Activated CD8-positive, alpha-beta memory T cell treated with anti-CD3 and anti-CD28 coated beads, Interleukin-2, amount 10 ng/mL, durations not matched to agents 7 days and 5 days (primary cell): Measurements from ENCODE around the gene DOK5. TPM values are rescaled to one million over a fixed set of nuclear protein-coding genes. Genes with fewer than 3 reads are reported as not detected.

Source experiments
- ATAC-seq: fragments of 150-1000 bp; cut with Tn5 transposase; one replicate; pipeline ENCODE4 v1.10.0; 2021; ENCODE audit warnings: moderate library complexity
- CTCF ChIA-PET: fragments of 350-600 bp; sonication (Branson Sonifier 250); formaldehyde crosslinking; loops from one replicate; lab custom pipeline; 2021; ENCODE audit warnings: antibody characterized with exemption; lab: Charles Lee
- DNase-seq: peaks from one replicate; pipeline ENCODE4 v3.0.0-alpha.2; 2020
- H3K27ac Mint-ChIP-seq: one replicate; pipeline ENCODE4 v1.8.0; 2021; ENCODE audit warnings: mild to moderate bottlenecking, mixed read lengths
- H3K27me3 Mint-ChIP-seq: one replicate; pipeline ENCODE4 v1.8.0; 2021; ENCODE audit warnings: mixed read lengths
- H3K36me3 Mint-ChIP-seq: one replicate; pipeline ENCODE4 v1.8.0; 2021; ENCODE audit warnings: mild to moderate bottlenecking, mixed read lengths
- H3K4me1 Mint-ChIP-seq: one replicate; pipeline ENCODE4 v1.8.0; 2021; ENCODE audit warnings: mixed read lengths
- H3K4me3 Mint-ChIP-seq: one replicate; pipeline ENCODE4 v1.8.0; 2021; ENCODE audit warnings: mild to moderate bottlenecking, moderate library complexity, mixed read lengths
- H3K9me3 Mint-ChIP-seq: one replicate; pipeline ENCODE4 v1.8.0; 2022; ENCODE audit warnings: low read depth, mixed read lengths
- total RNA-seq, 2 experiments: library from RNA; stranded (reverse); gene quantifications; one replicate each; pipeline ENCODE4 v1.2.3, GENCODE V29; 2021

Gene DOK5
- total RNA-seq, 2 experiments from 2014 or later, result 4.4 TPM; not detected in 1

DNA sequence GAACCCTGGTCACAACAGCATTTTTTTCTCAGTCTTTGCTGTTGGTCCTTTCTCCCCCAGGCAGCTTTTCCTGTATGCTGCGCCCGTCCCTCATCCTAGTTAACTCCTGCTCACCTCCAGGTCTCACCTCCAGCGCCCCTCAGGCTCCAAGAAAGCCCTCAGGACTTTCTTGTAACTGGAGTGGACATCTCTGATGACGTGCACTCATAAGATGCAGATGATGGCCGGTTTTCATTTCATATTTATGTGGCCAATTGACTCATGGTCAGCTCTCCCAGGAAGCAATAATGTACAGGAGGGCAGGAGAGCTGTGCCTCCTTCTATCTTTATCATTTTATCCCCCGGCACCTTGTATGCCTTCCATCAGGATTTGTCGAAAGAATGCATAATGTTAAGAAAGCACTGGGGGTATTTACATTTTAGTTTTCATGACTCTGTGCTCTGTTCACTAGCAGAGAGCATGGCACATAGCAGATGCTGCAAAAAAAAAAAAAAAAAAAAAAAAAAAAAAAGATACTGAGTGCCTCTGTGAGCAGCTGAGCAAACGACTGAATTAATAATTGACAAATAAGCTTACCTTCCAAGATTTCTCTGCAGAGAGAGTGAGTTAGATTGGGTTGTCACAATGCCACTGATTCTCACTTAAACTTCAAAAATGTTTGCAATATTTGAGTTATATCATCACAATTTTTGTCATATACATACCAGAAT, 170.2 kb downstream of the DOK5 start:
- H3K27me3 Mint-ChIP-seq, result peaks cover 3% of the 10 kb centered on the region
- CTCF ChIA-PET, result interaction anchor here (0.8 to 3.1 kb wide), 3 partner anchors 423 to 542 kb away, joined by 3 to 12 read pairs (median 5); partner anchors contain the start of gene PFDN4
- no peaks in the 10 kb centered on the region for H3K9me3 Mint-ChIP-seq
- no peak for DNase-seq
- H3K4me1 Mint-ChIP-seq, result no peaks in the 10 kb centered on the region
- H3K36me3 Mint-ChIP-seq, result no peaks in the 10 kb centered on the region
- no peak overlapping the region for H3K4me3 Mint-ChIP-seq
- no peak for ATAC-seq
- no peak overlapping the region for H3K27ac Mint-ChIP-seq

DNA sequence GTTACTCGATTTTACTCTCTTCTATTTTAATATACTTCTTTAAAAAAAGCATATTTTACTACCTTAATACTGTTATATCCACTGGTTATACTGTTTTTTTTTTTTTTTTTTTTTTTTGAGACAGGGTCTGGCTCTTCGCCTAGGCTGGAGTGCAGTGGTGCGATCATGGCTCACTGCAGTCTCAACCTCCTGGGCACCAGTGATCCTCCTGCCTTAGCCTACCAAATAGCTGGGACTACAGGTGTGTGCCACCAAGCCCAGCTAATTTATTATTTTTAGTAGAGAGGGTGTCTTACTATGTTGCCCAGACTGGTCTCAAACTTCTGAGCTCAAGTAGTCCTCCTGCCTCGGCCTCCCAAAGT, 170.7 kb downstream of the DOK5 start:
- no peaks in the 10 kb centered on the region for H3K36me3 Mint-ChIP-seq
- no peak for ATAC-seq
- H3K4me1 Mint-ChIP-seq, result no peaks in the 10 kb centered on the region
- H3K9me3 Mint-ChIP-seq, result no peaks in the 10 kb centered on the region
- CTCF ChIA-PET, result interaction anchor here (0.8 to 3.1 kb wide), 2 partner anchors 423 to 543 kb away, joined by 3 to 12 read pairs; no protein-coding TSS in a partner anchor
- no peak for DNase-seq
- H3K27ac Mint-ChIP-seq, result no peak overlapping the region
- no peak overlapping the region for H3K4me3 Mint-ChIP-seq
- peaks cover 5% of the 10 kb centered on the region for H3K27me3 Mint-ChIP-seq

DNA sequence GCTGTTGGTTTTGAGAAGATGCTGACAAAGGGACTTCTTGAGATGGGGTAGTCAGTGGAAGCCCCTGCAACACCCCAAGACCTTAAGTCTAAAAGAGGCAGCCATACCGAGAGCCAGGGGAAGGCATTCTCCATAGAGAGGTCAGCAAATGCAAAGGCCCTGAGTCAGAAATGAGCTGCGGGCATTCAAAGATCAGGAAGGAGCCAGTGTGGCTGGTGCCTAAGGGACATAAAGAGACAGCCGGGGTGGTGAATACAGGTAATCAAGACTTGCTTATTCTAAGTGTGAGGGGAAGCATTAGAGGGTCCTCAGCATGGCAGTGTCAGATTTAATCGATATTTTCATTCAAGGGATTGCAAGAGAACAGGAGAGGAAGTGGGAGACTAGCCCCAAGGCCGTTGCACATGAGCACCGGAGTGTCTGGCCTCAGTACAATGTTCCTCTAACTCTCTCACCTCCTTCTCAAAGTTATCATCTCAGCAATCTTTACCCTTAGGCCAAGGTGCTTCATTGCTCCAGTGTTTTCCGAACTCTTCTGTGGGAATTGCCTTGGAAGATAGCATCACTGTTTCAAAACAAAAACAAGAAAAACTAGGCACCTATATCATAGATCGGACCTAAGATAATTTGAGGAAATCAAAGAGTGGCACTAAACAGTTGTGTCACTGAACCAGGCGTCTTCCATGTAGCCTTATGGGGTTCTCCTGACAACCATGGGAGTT, 173.2 kb downstream of the DOK5 start:
- no peaks in the 10 kb centered on the region for H3K9me3 Mint-ChIP-seq
- no peak overlapping the region for H3K4me3 Mint-ChIP-seq
- DNase-seq (no peak), ATAC-seq (no peak)
- no peaks in the 10 kb centered on the region for H3K36me3 Mint-ChIP-seq
- CTCF ChIA-PET, result interaction anchor here (1.0 to 1.5 kb wide), 5 partner anchors 16 to 554 kb away, joined by 3 to 6 read pairs (median 4); partner anchors contain the start of gene PFDN4
- no peaks in the 10 kb centered on the region for H3K4me1 Mint-ChIP-seq
- H3K27ac Mint-ChIP-seq, result no peak overlapping the region
- H3K27me3 Mint-ChIP-seq, result peaks cover 7% of the 10 kb centered on the region

GRCh38 chr20:54649511-54649962, 174.1 kb downstream of the DOK5 start:
- Mint-ChIP-seq H3K27ac (no peak overlapping the region), H3K4me1 (no peaks in the 10 kb centered on the region), H3K27me3 (peaks cover 7% of the 10 kb centered on the region), H3K9me3 (no peaks in the 10 kb centered on the region), H3K4me3 (no peak overlapping the region), H3K36me3 (no peaks in the 10 kb centered on the region)
- CTCF ChIA-PET, result no interaction called here
- DNase-seq (peak; percentile 71), ATAC-seq (peak; percentile 30)

DNA sequence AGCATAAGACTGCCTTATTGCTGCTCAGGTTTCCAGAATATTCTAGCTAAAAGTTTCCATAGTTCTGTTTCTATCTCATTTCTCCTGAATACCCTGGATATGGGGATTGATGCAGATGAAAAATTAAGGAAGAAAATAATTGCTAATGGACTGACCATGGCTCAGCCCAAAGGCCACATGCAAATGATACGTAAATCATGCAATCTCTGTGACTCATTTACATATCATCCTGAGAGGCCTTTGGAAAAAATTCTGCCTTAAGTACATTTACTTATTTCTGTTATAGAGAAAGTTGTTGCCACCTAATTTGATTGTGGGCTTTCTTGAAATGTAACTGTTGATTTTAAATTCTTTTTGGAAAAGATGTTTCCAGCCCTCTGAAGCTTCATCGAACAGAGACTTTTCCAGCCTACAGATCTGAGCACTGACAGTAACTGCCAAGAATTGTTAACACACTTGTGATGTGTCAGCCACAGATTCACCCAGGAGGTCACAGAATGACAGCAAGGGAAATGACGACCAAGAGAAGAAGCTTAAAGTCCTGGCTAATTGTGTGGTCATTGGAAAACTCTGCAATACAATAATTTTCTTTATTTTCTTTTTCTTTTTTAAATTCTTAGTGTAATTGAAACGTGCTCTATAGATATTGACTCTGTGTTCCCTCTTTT, 174.8 kb downstream of the DOK5 start:
- Mint-ChIP-seq H3K4me1 (no peaks in the 10 kb centered on the region), H3K36me3 (no peaks in the 10 kb centered on the region), H3K4me3 (no peak overlapping the region), H3K27me3 (peaks cover 7% of the 10 kb centered on the region), H3K9me3 (no peaks in the 10 kb centered on the region), H3K27ac (no peak overlapping the region)
- DNase-seq (no peak), ATAC-seq (no peak)
- CTCF ChIA-PET, result no interaction called here

DNA sequence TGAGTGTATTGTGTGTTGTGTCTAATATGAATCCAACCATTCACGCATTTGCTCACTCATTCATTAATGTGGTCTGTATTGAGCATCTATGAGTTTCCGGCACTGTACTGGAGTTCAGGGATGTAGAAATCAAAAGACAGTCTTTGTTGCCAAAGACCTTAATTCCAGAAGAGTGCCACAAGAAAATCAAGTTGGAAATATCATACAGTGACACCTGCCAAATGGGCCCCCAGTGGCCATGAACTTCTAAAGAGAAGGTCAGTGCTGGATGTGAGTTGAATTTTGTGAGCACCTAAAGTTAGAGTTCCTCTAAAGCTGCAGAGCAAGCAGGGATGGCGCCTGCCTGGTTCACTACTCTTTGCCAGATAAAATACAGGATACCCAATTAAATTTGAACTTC, 175.9 kb downstream of the DOK5 start:
- H3K9me3 Mint-ChIP-seq, result no peaks in the 10 kb centered on the region
- H3K36me3 Mint-ChIP-seq, result no peaks in the 10 kb centered on the region
- H3K27me3 Mint-ChIP-seq, result peaks cover 7% of the 10 kb centered on the region
- CTCF ChIA-PET, result interaction anchor here (1.2 kb wide), 1 partner anchor 8 kb away, joined by 5 read pairs; no protein-coding TSS in a partner anchor
- H3K27ac Mint-ChIP-seq, result no peak overlapping the region
- no peak overlapping the region for H3K4me3 Mint-ChIP-seq
- ATAC-seq, result no peak
- DNase-seq, result no peak
- H3K4me1 Mint-ChIP-seq, result no peaks in the 10 kb centered on the region

GRCh38 chr20:54654450-54654849, 179.1 kb downstream of the DOK5 start:
- no peaks in the 10 kb centered on the region for H3K4me1 Mint-ChIP-seq

GRCh38 chr20:54657268-54657826, 182.0 kb downstream of the DOK5 start:
- Mint-ChIP-seq H3K9me3 (no peaks in the 10 kb centered on the region), H3K27me3 (no peaks in the 10 kb centered on the region), H3K36me3 (no peaks in the 10 kb centered on the region), H3K4me1 (no peaks in the 10 kb centered on the region), H3K27ac (no peak overlapping the region), H3K4me3 (no peak overlapping the region)
- CTCF ChIA-PET, result interaction anchor here (1.1 to 1.7 kb wide), 2 partner anchors 11 to 554 kb away, joined by 3 read pairs; no protein-coding TSS in a partner anchor
- no peak for ATAC-seq
- DNase-seq, result no peak

More at GRCh38 chr20:54654450-54654849, 179.1 kb downstream of the DOK5 start:
- H3K27ac Mint-ChIP-seq, result no peak overlapping the region
- no peaks in the 10 kb centered on the region for H3K9me3 Mint-ChIP-seq
- ATAC-seq, result no peak
- no peak for DNase-seq
- H3K36me3 Mint-ChIP-seq, result no peaks in the 10 kb centered on the region
- CTCF ChIA-PET, result no interaction called here
- no peak overlapping the region for H3K4me3 Mint-ChIP-seq
- peaks cover 5% of the 10 kb centered on the region for H3K27me3 Mint-ChIP-seq

DNA sequence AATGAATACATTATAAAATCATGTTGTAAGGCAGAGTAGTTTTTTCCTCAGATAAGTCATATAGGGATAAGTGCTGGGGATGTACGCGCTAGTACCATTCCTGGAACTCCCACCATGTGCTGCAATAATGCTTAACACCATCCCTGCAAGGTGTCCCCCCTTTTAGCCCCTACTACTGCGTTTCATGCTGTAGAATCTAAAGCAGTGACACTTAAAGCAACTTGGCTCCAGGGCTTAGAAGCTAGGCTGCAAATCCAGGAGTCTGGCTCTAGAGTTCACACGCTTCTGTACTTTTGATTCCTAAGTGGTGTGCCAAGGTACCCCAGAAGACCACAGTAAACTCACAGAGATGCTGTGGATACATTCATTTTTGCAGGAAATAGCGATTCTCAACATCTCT, 183.1 kb downstream of the DOK5 start:
- H3K27ac Mint-ChIP-seq, result no peak overlapping the region
- no peaks in the 10 kb centered on the region for H3K36me3 Mint-ChIP-seq
- ATAC-seq, result no peak
- no peak overlapping the region for H3K4me3 Mint-ChIP-seq
- no peak for DNase-seq
- no peaks in the 10 kb centered on the region for H3K9me3 Mint-ChIP-seq
- no peaks in the 10 kb centered on the region for H3K27me3 Mint-ChIP-seq
- H3K4me1 Mint-ChIP-seq, result no peaks in the 10 kb centered on the region
- CTCF ChIA-PET, result interaction anchor here (1.7 kb wide), 1 partner anchor 10 kb away, joined by 3 read pairs; no protein-coding TSS in a partner anchor

- CTCF ChIA-PET, result no interaction called here
- DNase-seq (no peak), ATAC-seq (no peak)
- no peak overlapping the region for H3K4me3 Mint-ChIP-seq
- H3K27me3 Mint-ChIP-seq, result no peaks in the 10 kb centered on the region
- no peaks in the 10 kb centered on the region for H3K4me1 Mint-ChIP-seq
- no peaks in the 10 kb centered on the region for H3K36me3 Mint-ChIP-seq
- no peaks in the 10 kb centered on the region for H3K9me3 Mint-ChIP-seq
- H3K27ac Mint-ChIP-seq, result no peak overlapping the region
These were observed 185.9 kb downstream of the DOK5 start for GRCh38 chr20:54661265-54661664.

DNA sequence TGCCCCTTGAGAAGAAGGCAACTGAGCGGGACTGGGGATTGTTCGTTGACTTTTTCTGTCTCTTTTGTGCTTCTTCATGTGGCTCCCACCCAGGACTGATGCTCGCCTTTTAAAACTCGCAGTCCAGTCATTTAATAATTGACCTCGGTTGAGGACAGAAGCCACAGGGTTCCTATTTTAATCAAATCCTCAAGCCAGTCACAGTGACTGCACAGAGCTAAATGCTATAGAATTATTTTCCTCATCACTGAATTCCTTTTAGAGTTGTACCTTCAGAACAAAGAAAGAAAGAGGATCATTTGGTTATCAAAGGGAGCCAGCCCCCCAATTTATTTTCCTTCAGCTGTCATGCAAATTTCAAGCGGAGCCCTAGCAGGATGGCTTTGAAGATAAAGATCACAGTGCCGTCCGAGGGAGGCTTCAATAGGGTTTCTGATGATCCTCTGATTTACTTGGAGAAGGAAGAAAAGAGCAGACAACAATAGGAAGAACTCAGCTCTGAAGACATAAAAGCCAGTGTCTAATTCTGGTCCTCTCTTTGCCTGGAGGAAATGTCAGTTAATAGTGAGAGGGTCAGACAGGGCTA, 186.6 kb downstream of the DOK5 start:
- H3K27me3 Mint-ChIP-seq, result no peaks in the 10 kb centered on the region
- ATAC-seq (no peak), DNase-seq (no peak)
- H3K4me1 Mint-ChIP-seq, result no peaks in the 10 kb centered on the region
- H3K4me3 Mint-ChIP-seq, result no peak overlapping the region
- H3K36me3 Mint-ChIP-seq, result no peaks in the 10 kb centered on the region
- H3K27ac Mint-ChIP-seq, result no peak overlapping the region
- CTCF ChIA-PET, result no interaction called here
- H3K9me3 Mint-ChIP-seq, result no peaks in the 10 kb centered on the region

DNA sequence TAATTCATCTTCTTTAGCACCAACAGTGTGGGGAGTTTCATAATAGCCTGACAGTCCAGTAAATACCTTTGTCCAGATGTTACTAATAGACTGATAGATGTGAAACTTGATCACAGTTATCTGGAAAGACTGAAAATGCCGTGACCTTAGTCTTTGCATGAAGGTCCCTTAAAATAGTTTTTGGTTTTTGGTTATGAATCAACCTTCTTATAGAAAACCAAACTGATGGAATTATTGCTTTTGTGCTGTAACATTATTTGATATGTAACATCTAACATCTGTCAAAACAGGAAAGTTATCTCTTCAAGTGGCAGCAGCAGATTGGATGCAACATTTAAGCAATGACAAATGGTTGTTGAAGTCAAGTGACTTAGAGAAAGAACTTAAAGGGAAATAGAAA, 190.4 kb downstream of the DOK5 start:
- Mint-ChIP-seq H3K4me1 (no peaks in the 10 kb centered on the region), H3K36me3 (no peaks in the 10 kb centered on the region), H3K9me3 (no peaks in the 10 kb centered on the region), H3K4me3 (no peak overlapping the region), H3K27ac (no peak overlapping the region), H3K27me3 (no peaks in the 10 kb centered on the region)
- no peak for DNase-seq
- no peak for ATAC-seq
- CTCF ChIA-PET, result no interaction called here
